Upper lobe of right lung (tissue), 1 donor: ENCODE results near the gene KCNMA1. TPM values are rescaled to one million over a fixed set of nuclear protein-coding genes. Genes with fewer than 3 reads are reported as not detected.
A peak's percentile ranks its signal among the peaks of the same experiment; 100 is the strongest.

Experiments
- ATAC-seq: fragments of 200-7000 bp; cut with Tn5 transposase; one replicate; pipeline ENCODE4 v1.9.1; 2020; ENCODE audit warnings: mild to moderate bottlenecking, moderate library complexity
- DNase-seq: peaks from one replicate; pipeline ENCODE4 v3.0.0-alpha.2; 2020
- H3K27ac ChIP-seq: fragments of 200-600 bp; one replicate; pipeline ENCODE4 v1.8.0; 2022
- H3K27me3 ChIP-seq: fragments of 200-600 bp; one replicate; pipeline ENCODE4 v1.8.0; 2022; ENCODE audit warnings: mild to moderate bottlenecking
- H3K36me3 ChIP-seq: fragments of 200-600 bp; one replicate; pipeline ENCODE4 v1.8.0; 2022
- H3K4me1 ChIP-seq: fragments of 200-600 bp; one replicate; pipeline ENCODE4 v1.8.0; 2022
- H3K4me3 ChIP-seq: fragments of 200-600 bp; one replicate; pipeline ENCODE4 v1.8.0; 2022; ENCODE audit warnings: mild to moderate bottlenecking
- H3K9me3 ChIP-seq: fragments of 200-600 bp; one replicate; pipeline ENCODE4 v1.8.0; 2022
- CTCF ChIP-seq: fragments of 200-600 bp; IDR thresholded peaks from one replicate; pipeline ENCODE4 v1.8.0; 2022; ENCODE audit warnings: antibody characterized with exemption
- intact Hi-C: fragments of 100-400 bp; cut with DNase I; formaldehyde crosslinking; loops from one replicate; pipeline ENCODE4 v1.11.0; 2022
- total RNA-seq: library from RNA; stranded (reverse); fragmentation: NEBNext Ultra II Directional; extraction: Animal tissue kit (Norgen Biotek cat#: 25700); gene quantifications from one replicate; pipeline ENCODE4 v1.2.1, GENCODE V29; 2021
- donor health status: DM: no; HTN: yes; CAD: no; lungs with severe emphysema.

KCNMA1 gene
- total RNA-seq, 1 donor from 2014 or later, result 26.3 TPM

- intact Hi-C loops, result no loop called here
- peaks cover 5% of the 10 kb centered on the region for H3K4me1 ChIP-seq
- no peak for TF ChIP-seq CTCF
- no peak for DNase-seq
- H3K9me3 ChIP-seq, result no peaks in the 10 kb centered on the region
- no peak for ATAC-seq
- no peaks in the 10 kb centered on the region for H3K27me3 ChIP-seq
- no peaks in the 10 kb centered on the region for H3K36me3 ChIP-seq
- H3K4me3 ChIP-seq, result no peak overlapping the region
- no peak overlapping the region for H3K27ac ChIP-seq
Observed at GRCh38 chr10:77556990-77557601, 80.5 kb downstream of the KCNMA1 start.

GRCh38 chr10:77555591-77556212 lies 81.9 kb downstream of the KCNMA1 start:
- ATAC-seq (peak; percentile 62), DNase-seq (no peak)
- Histone ChIP-seq H3K9me3 (no peaks in the 10 kb centered on the region), H3K27me3 (no peaks in the 10 kb centered on the region), H3K27ac (peak overlapping the region; percentile 52), H3K4me3 (no peak overlapping the region), H3K4me1 (peaks cover 5% of the 10 kb centered on the region), H3K36me3 (no peaks in the 10 kb centered on the region)
- intact Hi-C loops, result no loop called here
- no peak for TF ChIP-seq CTCF

- intact Hi-C loops, result no loop called here
- peak; percentile 85 for DNase-seq
- no peaks in the 10 kb centered on the region for H3K9me3 ChIP-seq
- H3K27ac ChIP-seq, result peak overlapping the region; percentile 52
- H3K36me3 ChIP-seq, result no peaks in the 10 kb centered on the region
- ATAC-seq, result peak; percentile 76
- no peak overlapping the region for H3K4me3 ChIP-seq
- no peak for TF ChIP-seq CTCF
- H3K27me3 ChIP-seq, result no peaks in the 10 kb centered on the region
- peaks cover 5% of the 10 kb centered on the region for H3K4me1 ChIP-seq
Observed at GRCh38 chr10:77554996-77555397, 82.6 kb downstream of the KCNMA1 start.

GRCh38 chr10:77553966-77554365 lies 83.6 kb downstream of the KCNMA1 start:
- Histone ChIP-seq H3K9me3 (no peaks in the 10 kb centered on the region), H3K4me3 (no peak overlapping the region), H3K36me3 (no peaks in the 10 kb centered on the region), H3K4me1 (peaks cover 5% of the 10 kb centered on the region), H3K27me3 (no peaks in the 10 kb centered on the region), H3K27ac (peak overlapping the region; percentile 52)
- TF ChIP-seq CTCF, result no peak
- DNase-seq, result no peak
- intact Hi-C loops, result no loop called here
- peak; percentile 15 for ATAC-seq

- peak overlapping the region; percentile 52 for H3K27ac ChIP-seq
Observed at GRCh38 chr10:77553311-77553710, 84.3 kb downstream of the KCNMA1 start.

More at GRCh38 chr10:77553311-77553710, 84.3 kb downstream of the KCNMA1 start:
- no peak for TF ChIP-seq CTCF
- Histone ChIP-seq H3K27me3 (no peaks in the 10 kb centered on the region), H3K9me3 (no peaks in the 10 kb centered on the region), H3K36me3 (no peaks in the 10 kb centered on the region), H3K4me1 (peaks cover 5% of the 10 kb centered on the region), H3K4me3 (no peak overlapping the region)
- no peak for DNase-seq
- no peak for ATAC-seq
- intact Hi-C loops, result no loop called here
